ENCODE measurements around the gene ZFAND2B.

Gene ZFAND2B

GRCh38 chr2:219207134-219207883, 727 bp downstream of the ZFAND2B start:
- DNase-seq, result no peak

DNA sequence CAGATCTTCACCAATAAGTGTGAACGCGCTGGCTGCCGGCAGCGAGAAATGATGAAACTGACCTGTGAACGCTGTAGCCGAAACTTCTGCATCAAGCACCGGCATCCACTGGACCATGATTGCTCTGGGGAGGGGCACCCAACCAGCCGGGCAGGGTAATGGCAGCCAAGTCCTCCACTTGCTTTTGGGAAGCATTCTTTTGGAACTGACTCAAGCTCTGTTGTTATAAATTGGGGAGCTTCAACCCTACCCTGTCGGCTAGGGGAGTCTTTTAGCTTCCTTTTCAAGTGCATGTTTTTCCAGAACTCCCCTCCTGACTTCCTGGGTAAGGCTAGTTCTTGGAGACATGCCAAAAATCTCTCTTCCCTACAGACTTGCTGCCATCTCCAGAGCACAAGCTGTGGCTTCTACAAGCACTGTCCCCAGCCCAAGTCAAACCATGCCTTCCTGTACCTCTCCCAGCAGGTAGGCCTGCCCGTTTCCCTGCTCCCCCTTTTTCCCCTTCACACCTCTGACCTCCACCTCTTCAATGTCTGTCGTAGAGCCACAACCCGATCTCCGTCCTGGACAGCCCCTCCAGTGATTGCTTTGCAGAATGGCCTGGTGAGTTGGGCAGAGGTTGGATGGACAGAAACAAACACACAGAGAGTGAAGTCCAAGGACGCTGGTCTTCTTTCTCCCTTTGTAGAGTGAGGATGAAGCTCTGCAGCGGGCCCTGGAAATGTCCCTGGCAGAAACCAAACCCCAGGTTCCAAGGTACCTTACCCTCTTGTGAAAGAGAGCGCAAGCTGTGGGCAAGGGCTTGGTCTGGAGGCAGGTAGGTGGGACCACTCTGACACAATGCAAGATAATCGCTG, 1.5 kb downstream of the ZFAND2B start:
- DNase-seq, result no peak

GRCh38 chr2:219209236-219210195, 2.9 kb downstream of the ZFAND2B start:
- DNase-seq, result no peak

DNA sequence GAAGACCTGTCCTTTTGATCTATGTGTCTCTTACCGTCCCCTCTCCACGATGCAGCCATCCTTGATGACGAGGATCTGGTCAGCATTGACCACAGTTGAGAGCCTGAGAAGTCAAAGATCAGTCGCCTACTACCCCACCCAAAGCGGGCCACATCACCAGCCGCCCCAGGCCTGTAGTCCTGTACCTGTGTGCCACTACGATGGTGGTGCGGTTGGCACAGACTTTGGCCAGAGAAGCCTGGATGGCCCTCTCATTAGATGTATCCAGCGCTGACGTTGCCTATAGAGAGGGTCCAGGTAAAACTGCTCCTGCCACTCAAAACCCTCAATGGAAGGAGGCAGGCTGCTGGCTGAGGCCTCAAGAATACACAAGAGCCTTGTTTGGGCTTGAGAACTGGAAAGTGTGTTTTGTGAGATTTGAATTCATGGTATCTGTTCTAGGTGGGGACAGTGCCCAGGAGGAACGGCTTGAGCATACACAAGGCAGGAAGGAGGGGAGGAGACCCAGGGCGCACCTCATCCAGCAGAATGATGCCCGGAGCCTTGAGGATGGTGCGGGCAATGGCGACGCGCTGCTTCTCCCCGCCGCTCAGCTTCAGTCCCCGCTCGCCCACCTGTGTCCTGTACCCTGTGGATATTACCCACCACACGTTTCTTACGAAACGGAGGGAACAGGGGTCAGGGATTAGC, 3.8 kb downstream of the ZFAND2B start:
- no peak for DNase-seq

DNA sequence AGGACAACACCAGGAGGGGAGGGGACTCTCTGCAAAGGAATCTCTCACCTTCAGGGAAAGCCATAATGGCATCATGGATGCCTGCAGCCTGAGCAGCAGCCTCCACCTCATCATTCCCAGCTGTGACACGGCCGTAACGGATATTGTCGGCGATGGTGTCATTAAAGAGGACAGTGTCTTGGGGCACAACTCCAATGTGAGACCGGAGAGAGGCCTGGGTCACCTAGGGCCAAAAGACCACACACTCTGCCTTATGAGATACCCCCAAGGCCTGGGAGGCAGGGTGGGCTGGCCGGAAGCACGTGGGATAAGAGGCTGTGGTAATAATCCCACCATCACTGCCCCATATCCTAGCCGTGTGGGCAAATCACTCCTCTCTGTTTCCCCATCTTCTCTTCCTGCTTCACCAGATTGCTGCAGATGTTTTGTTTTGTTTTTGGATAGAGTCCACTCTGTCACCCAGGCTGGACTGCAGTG, 4.3 kb downstream of the ZFAND2B start:
- no peak for DNase-seq

DNA sequence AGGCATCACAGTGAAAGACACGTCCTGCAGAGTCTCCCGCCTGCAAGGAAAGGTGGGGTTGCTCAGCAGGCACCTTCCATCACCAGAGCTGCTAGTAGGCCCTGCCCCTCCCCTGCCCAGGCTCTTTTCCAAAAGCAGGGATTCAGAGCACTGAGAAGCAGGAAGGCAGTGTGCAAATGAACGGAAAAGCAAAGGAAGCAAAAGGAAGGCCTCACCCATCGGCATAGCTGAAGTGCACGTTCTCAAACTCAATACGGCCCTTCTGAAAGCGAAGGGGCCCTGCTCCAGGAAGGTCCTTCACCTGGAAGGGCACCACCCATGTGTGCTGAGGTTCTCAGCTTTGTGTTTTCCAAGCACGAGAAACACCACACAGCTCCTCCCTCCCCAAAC, 6.4 kb downstream of the ZFAND2B start:
- no peak for DNase-seq

- DNase-seq, result no peak
Measured at GRCh38 chr2:219213486-219214071, 7.0 kb downstream of the ZFAND2B start.

DNA sequence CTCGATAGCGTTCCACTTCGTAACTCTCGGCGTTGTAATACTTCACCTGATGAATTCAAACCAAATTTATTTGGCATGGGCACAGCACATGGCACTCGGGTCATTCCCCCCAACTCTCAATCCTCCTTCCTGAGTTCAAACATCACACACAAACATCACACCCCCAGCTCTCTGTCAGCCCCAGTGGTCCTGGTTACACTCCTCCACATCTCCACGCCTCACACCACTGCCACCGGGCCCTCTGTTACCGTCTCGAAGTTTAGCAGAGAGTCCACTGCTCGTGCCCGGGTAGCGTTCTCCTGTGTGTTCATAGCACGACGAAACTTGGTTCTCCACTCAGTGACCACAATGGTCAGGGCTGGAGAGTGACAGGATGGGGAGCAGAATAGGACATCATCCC, 7.6 kb downstream of the ZFAND2B start:
- DNase-seq, result no peak

- no peak for DNase-seq
Measured at GRCh38 chr2:219214786-219215185, 8.2 kb downstream of the ZFAND2B start.

DNA sequence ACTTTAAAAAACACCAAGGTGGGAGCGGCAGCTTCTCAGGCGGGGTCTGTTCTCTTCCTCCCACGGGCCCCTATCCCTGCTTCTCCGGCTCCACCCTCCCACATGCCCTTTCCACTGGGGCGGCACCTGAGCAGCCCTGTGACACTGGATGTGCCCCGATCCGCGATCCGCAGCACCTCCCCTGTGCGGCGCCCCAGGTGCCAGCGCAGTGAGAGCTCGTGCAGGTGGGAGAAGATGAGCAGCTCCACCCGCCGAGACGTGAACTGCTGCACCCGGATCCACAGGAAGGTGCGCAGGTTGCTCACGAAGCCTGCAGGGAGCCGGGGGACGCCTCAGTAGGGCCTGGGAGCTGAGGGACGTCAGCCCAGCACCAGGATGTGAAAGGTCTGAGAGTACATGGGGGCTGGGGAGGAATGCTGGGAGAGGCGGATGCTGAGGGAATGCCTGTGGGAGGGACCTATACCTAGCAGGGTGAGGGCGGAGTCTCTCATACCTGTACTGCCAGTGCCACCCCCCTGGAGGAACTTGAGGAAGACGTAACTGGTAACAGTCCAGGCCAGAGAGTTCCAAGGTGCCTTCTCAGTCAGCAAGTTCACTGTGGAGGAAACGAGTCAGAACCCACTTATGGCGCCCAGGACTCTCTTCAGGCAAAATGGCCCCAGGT, 9.4 kb downstream of the ZFAND2B start:
- DNase-seq, result no peak

DNA sequence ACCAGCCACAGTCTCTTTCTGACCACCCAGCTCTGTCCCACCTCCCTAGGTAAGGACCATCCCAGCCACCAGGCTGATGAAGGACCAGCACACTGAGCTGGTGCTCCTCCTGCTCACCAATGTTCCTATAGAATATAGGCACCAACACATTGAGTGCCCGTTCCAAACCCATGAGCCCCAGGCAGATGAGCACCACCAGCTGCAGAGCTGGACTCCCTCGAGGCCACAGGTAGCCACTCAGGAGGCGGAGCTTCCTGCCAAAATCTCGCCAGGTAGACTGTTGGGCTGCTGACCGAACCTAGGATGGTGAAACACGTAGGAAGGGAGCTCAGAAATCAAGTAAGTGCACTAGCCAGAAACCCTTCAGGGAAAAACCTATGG, 9.9 kb downstream of the ZFAND2B start:
- no peak for DNase-seq

DNA sequence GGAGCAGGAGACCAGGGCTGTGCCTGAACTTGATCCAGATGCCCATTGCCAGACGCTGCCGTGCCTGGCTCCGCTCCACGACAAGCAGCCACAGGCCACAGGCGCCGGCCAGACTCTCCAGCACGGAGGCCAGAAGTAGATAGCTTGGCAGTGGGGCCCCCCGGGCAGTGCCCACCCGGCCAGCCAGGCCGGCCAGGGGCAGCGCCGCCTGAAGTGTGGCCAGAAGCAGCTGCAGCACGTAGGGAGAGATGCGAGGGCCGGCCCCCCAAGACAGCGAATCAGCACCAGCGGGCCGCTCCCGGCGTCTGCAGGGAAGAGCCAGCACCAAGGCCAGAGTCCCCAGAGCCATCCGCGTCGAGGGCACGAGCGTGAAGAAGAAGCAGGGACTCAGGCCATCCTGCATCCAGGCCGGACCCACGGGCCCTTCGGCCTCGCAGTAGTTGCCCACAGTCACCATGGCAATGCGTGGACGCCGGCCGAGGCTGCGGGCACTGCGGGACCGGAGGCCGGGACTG, 11.7 kb downstream of the ZFAND2B start:
- peak; percentile 27 to 30 for DNase-seq

DNA sequence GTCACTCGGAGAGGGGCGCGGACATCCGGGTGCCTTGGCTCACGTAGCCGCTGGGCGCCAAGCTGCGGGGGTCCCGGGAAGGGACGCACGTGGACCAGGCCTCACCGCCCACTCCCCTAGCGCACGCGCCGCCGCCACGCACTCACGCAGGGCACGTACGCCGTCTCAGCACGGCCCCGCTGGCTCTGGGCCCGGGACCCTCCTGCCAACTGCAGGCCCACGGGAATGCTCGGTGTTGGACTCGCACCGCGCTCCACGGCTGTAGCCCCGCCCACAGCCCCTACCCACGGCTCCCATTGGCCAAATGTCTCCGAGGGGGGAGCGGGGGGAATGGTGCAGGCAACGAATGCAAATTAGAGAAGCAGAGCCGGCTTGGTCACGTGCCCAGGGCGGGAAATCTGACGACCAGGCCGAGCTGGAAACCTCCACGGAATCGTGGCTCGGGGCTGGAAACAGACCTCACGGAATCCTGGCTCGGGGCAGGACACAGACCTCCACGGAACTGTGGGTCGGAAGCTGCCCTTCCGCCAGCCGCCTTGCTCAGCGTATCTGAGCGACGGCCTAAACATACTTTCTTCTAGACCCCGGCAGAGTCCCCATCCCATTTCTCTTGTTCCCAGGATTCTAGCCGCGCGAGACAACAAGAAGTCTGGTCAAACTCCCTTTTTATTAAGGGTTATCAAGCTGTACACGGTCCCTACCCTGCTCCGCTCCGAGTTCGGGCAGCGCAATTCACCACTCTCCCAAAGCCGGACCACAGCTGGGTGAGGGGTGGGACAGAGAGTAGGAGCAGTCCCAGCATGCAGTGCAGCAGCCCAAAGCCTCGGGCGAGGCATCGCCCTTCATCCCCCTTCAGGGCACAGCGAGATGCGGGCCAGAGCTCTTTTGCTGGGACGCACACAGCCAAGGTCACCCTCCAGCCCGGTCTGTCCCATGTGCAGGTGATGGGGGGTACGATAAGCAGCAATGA, 12.4 kb downstream of the ZFAND2B start, which contains the start of gene ABCB6:
TSS of gene ABCB6 (minus strand) at position 227 of the 970 bp plus-strand sequence. CDS start 285 bp downstream, outside the sequence.
- peak; percentile 78 to 86 for DNase-seq

DNA sequence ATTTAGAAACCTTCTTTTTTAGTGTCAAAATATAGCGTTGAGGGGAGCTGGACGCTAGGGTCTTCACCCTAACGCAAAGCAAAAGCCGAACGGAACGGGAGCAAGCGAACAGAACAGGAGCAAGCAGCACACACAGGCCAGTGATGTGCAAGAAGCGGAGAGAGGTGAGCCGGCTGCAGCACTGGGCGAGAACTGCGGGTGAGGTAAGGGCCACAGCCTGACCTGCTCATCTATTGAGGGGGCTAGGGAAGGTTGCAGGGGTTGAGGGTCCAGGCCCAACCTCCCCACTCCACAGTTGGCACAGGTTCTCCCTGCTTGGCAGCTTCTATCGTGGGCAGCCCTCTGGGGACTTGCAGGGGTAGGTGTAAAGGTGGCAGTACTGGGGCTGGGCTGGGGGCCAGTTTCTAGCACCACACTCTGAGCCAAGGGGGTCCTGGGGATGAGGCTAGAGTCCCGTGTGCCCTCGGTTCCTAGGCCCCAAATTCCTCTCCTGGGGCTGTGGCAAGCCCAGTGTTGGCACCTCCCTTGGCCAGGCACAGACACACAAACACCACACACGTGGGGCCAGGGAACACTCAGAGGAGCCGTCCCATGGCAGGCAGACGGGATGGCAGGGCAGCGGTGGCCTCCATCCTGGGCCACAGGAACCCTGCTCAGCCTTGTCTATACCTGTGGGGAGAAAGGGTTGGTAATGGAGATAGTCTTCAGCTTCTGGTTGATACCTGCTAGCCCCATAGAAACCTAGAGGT, 13.4 kb downstream of the ZFAND2B start:
- DNase-seq, result no peak

DNA sequence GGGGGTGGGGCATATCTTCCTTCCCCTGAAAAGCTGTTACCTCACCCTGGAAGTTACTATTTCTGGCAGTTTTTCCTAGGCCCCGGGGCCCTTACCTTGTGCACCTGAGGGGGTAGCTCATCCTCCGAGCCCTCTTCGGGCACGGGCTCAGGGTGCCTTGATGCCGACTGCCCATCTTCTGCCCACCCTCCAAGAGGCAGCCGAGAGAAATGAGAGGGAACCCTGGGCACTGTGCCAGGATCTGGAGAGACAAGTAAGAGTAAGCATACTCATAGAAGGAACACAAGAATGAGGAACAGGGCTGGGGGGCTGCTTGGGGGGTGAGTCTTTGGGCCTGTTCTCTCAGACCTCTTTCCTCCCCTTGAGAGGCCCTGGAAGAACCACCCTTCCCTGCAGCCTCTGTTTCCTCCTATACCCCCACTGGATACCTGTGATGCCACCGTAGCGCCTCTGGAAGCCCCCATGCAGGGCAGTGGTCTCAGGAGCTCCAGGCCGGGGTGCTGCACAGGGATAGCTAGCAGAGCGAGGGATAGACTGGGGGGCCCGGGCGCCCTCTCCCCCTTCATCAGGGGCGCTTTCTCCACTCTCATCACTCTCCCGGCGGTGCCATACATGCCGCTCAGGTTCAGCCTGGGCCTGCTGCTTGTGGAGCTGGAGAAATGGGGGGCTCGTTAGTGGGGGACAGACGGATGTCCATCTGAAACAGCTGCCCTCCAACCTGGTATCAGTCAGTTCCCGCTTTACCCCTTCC, 14.2 kb downstream of the ZFAND2B start:
- no peak for DNase-seq

DNA sequence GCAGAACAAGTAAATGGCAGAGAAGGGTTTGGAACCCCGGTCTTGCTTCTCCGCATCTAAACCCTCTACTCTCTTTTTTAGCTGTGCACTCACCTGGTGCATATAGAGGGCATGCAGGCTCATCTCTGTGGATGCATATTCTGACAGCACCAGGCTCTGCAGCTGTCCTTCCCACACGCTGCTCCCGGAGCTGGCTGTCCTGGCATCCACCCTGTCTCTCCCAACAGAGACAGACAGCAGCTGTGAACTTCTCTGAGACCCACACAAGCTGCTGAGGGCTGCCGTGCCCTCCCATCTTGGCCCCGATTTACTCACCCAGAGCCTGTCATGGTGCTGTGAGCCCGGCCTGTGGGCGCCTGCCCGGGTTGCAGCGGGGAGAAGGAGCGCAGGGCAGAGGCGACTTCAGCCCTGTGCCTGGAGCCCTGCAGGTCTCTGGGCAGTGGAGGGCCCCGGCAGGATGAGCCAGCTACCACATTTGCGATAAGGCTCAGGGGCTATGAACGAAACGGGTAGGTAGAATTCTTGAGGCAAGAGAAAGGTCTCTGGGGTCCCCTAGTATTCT, 15.5 kb downstream of the ZFAND2B start:
- no peak for DNase-seq

DNA sequence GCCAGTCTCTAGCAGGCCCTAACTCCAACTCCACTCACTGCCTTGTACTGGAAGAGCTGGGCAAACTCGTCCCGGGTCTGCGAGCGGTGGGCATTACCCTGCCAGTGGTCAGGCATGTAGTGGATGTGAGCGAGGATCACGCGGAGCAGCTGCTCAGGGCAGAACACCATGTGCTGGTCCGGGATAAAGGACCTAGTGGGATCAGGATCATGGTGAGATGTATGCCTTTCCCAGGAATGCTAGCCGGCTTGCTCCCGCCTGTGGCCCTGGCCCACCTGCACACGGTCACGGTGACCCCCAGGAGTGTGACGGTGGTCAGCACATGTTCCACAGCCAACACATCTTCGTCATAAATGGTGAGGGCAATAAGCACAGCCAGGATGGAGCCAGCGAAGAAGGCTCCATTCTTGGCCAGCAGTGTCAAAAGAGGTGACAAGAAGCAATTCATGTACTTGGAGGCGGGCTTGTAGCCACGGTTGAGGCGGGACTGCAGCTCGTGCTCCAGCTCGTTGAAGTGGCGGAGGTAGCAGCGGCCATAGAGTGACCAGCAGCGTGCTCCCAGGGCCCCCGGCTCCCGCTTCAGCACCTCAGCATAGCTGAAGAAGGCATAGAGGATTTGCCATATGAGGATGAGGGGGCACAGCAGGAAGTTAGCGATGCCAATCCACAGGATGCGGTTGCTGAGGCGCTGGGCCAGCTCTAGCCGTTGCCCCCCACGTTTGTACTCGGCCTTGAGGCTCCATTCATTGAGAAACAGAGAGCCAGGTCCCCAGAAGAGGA, 17.4 kb downstream of the ZFAND2B start:
- no peak for DNase-seq

Data from stimulated activated CD4-positive, alpha-beta T cell treated with anti-CD3 and anti-CD28 coated beads, Interleukin-2, amount 100 ng/mL, for 48 hours (primary cell).